ENCODE data around the gene SCN7A.

- TF ChIP-seq CTCF (IDR thresholded peaks at IDR 0.05) (peak; percentile 27 to 59 (median 56)), POLR2A (IDR thresholded peaks at IDR 0.05) (no peak)
These were observed 22.8 kb upstream of the SCN7A start for GRCh38 chr2:166516712-166517303.

All from testis (tissue), 2 donors.